NCI-H2196 treated with DMSO at 0.1 percent for 48 hours (cell line): ENCODE data around the gene DSCAM.

Source experiments
- DNase-seq: peaks from one replicate; lab custom pipeline; 2025; ENCODE audit not compliant: unreplicated experiment; lab: John Stamatoyannopoulos, UW

Gene DSCAM

GRCh38 chr21:40562242-40563002 lies 284.5 kb downstream of the DSCAM start:
- no peak for DNase-seq

GRCh38 chr21:40556442-40556968 lies 290.5 kb downstream of the DSCAM start:
- no peak for DNase-seq

GRCh38 chr21:40555021-40555528 lies 291.9 kb downstream of the DSCAM start:
- DNase-seq = no peak

GRCh38 chr21:40553781-40554180 lies 293.2 kb downstream of the DSCAM start:
- no peak for DNase-seq

- no peak for DNase-seq
Measured at GRCh38 chr21:40547906-40548513, 298.9 kb downstream of the DSCAM start.

- DNase-seq = no peak
Measured at GRCh38 chr21:40546647-40547046, 300.3 kb downstream of the DSCAM start.

- no peak for DNase-seq
Measured at GRCh38 chr21:40540216-40540615, 306.7 kb downstream of the DSCAM start.

GRCh38 chr21:40534886-40535285 lies 312.1 kb downstream of the DSCAM start:
- no peak for DNase-seq

- no peak for DNase-seq
Measured at GRCh38 chr21:40531431-40532110, 315.4 kb downstream of the DSCAM start.

- DNase-seq = no peak
Measured at GRCh38 chr21:40531016-40531415, 315.9 kb downstream of the DSCAM start.

GRCh38 chr21:40517646-40518045 lies 329.3 kb downstream of the DSCAM start:
- DNase-seq = no peak

- DNase-seq = no peak
Measured at GRCh38 chr21:40516335-40516734, 330.6 kb downstream of the DSCAM start.

GRCh38 chr21:40512590-40512989 lies 334.4 kb downstream of the DSCAM start:
- DNase-seq = no peak

GRCh38 chr21:40507978-40508377 lies 339.0 kb downstream of the DSCAM start:
- no peak for DNase-seq

- DNase-seq = no peak
Measured at GRCh38 chr21:40505681-40506080, 341.3 kb downstream of the DSCAM start.

GRCh38 chr21:40505244-40505643 lies 341.7 kb downstream of the DSCAM start:
- DNase-seq = no peak

GRCh38 chr21:40504825-40505224 lies 342.1 kb downstream of the DSCAM start:
- no peak for DNase-seq

- no peak for DNase-seq
Measured at GRCh38 chr21:40496116-40496515, 350.8 kb downstream of the DSCAM start.

GRCh38 chr21:40490408-40490807 lies 356.6 kb downstream of the DSCAM start:
- DNase-seq = no peak

- DNase-seq = no peak
Measured at GRCh38 chr21:40489001-40489400, 358.0 kb downstream of the DSCAM start.

GRCh38 chr21:40481764-40482163 lies 365.2 kb downstream of the DSCAM start:
- DNase-seq = no peak

GRCh38 chr21:40474513-40474912 lies 372.4 kb downstream of the DSCAM start:
- DNase-seq = no peak
